T-helper 2 cell treated with Interferon-gamma antibody and Interleukin-4, amounts not matched to agents 5 μg/mL and 100 μg/mL, for 36 hours (primary cell): ENCODE data around the gene RNF13.

Experiments used
- DNase-seq: peaks from one replicate; pipeline ENCODE4 v3.0.0; 2021; ENCODE audit warnings: low spot score
- H3K27ac Mint-ChIP-seq: one replicate; pipeline ENCODE4 v1.8.0; 2021; ENCODE audit warnings: mild to moderate bottlenecking, mixed read lengths
- H3K27me3 Mint-ChIP-seq: one replicate; pipeline ENCODE4 v1.8.0; 2021; ENCODE audit warnings: low read depth, mixed read lengths
- H3K36me3 Mint-ChIP-seq: one replicate; pipeline ENCODE4 v1.8.0; 2021; ENCODE audit warnings: low read depth, mixed read lengths
- H3K4me1 Mint-ChIP-seq: one replicate; pipeline ENCODE4 v1.8.0; 2021; ENCODE audit warnings: low read depth, mixed read lengths
- H3K4me3 Mint-ChIP-seq: one replicate; pipeline ENCODE4 v1.8.0; 2022; ENCODE audit warnings: mild to moderate bottlenecking, moderate library complexity, mixed read lengths
- H3K9me3 Mint-ChIP-seq: one replicate; pipeline ENCODE4 v1.8.0; 2021; ENCODE audit warnings: mixed read lengths

RNF13 gene

GRCh38 chr3:149999421-149999820 is 186.4 kb downstream of the RNF13 start:
- Mint-ChIP-seq H3K27me3 (peaks cover 6% of the 10 kb centered on the region), H3K9me3 (peaks cover 13% of the 10 kb centered on the region), H3K4me1 (no peaks in the 10 kb centered on the region), H3K36me3 (no peaks in the 10 kb centered on the region), H3K4me3 (no peak overlapping the region), H3K27ac (no peak overlapping the region)
- no peak for DNase-seq

- no peak for DNase-seq
- no peak overlapping the region for H3K4me3 Mint-ChIP-seq
- no peak overlapping the region for H3K27ac Mint-ChIP-seq
- H3K27me3 Mint-ChIP-seq: peaks cover 6% of the 10 kb centered on the region
- H3K9me3 Mint-ChIP-seq: peaks cover 1% of the 10 kb centered on the region
- no peaks in the 10 kb centered on the region for H3K4me1 Mint-ChIP-seq
- H3K36me3 Mint-ChIP-seq: no peaks in the 10 kb centered on the region
These were observed 187.6 kb downstream of the RNF13 start for GRCh38 chr3:150000641-150001040.

- Mint-ChIP-seq H3K4me3 (no peak overlapping the region), H3K4me1 (no peaks in the 10 kb centered on the region), H3K27ac (no peak overlapping the region), H3K27me3 (peaks cover 11% of the 10 kb centered on the region), H3K36me3 (no peaks in the 10 kb centered on the region), H3K9me3 (no peaks in the 10 kb centered on the region)
- DNase-seq: no peak
These were observed 192.5 kb downstream of the RNF13 start for GRCh38 chr3:150005243-150006112.

GRCh38 chr3:150006794-150007193 is 193.8 kb downstream of the RNF13 start:
- H3K27ac Mint-ChIP-seq: no peak overlapping the region
- no peak for DNase-seq
- no peaks in the 10 kb centered on the region for H3K4me1 Mint-ChIP-seq
- H3K9me3 Mint-ChIP-seq: no peaks in the 10 kb centered on the region
- H3K27me3 Mint-ChIP-seq: peaks cover 7% of the 10 kb centered on the region
- H3K36me3 Mint-ChIP-seq: no peaks in the 10 kb centered on the region
- H3K4me3 Mint-ChIP-seq: no peak overlapping the region
